ENCODE results near the gene PLXDC2.
"Not testable (repeated sequence)": the region's sequence is repeated elsewhere in the genome, so short reads cannot be mapped to it uniquely, and the experiment has no call there.

PLXDC2 gene

GRCh38 chr10:19986591-19986990, 170.4 kb downstream of the PLXDC2 start:
- no peak for DNase-seq

DNA sequence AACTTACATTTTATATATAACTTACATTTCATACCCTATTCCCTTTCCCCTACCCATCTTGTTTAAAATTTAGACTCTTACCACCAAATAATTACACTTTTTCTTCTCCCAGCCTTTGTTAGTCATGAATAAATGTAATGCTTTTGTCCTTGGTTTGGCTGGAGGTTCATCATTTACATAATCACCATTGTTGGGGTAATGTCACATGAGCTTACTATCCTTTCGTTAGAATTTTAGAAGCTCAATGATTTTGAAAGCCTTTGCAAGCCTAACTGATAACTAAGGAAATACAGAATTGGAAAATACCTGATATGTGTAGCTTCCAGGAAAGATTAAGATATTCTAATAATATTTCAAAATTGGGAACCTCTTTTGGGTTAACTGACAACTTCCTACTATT, 171.7 kb downstream of the PLXDC2 start:
- DNase-seq = no peak

- DNase-seq = no peak
Measured at GRCh38 chr10:19993714-19994315, 177.6 kb downstream of the PLXDC2 start.

DNA sequence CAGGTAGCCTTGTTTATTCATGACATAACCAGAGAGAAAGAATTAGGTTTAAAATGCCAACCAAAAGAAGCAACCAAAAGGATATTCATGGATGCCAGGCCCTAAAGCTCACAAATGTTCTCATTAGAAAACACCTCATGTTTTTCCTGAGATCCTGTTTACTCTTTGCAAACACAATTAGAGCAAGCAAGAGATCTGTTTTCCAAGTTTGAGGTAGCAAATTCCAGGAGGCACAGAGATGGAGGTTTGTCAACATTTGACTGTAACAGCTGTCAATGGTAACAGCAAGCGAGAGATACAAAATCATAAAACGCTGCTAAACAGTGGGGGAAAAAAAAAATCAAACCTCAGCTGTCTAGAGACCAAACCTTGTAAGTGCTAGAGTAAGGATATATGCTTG, 182.2 kb downstream of the PLXDC2 start:
- DNase-seq = no peak

DNA sequence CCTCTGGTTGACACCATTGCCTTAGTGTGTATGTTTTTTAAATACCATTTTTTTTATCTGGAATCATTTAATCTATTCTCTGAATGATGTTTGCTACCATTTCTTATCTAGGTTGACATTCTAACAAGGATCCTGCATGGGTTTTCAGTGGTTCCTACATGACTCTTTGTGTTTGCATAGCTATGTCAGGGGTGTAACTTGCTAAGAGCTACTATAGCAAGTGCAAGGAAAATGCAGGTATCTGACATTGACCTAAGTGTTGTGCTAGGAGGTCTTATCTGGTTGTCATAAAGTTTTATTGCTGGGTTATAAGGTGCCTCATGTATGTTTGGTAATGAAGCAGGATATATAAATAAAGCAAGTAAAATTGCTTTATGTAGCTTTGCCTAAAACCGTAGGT, 183.2 kb downstream of the PLXDC2 start:
- DNase-seq = no peak

- not testable (repeated sequence) for DNase-seq
Measured at GRCh38 chr10:20002026-20002425, 185.8 kb downstream of the PLXDC2 start.

DNA sequence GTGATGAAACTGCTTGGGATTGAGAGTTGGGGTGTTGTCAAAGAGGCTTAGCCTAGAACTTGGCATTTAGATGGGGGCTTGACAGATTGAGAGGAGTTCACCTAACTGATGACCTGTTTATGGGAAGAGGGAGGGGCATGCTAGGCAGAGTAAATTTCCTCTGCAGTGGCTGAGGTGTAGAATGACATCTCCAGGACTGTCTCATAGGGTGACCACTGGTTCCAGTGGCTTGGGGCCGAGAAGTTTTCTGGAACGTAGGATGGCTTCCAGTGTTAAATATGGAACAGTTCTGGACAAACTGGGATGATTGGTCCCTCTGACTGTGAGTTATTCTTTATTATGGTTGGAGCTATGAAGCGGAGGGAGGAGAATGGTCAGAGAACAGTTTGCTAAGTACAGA, 186.4 kb downstream of the PLXDC2 start:
- DNase-seq = no peak

- no peak for DNase-seq
Measured at GRCh38 chr10:20004087-20004523, 187.9 kb downstream of the PLXDC2 start.

DNA sequence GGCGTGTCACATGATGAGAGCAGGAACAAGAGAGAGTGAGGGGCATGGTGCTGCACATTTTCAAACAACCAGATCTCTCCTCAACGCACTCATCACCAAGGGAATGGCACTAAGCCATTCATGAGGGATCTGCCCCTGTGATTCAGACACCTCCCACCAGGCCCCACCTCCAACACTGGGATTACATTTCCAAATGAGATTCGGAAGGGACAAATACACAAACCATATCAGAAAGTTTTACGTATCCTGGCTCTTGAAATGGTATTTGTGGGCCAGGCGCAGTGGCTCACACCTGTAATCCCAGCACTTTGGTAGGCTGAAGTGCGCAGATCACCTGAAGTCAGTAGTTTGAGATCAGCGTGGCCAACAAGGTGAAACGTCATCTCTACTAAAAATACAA, 189.4 kb downstream of the PLXDC2 start:
- DNase-seq = no peak

DNA sequence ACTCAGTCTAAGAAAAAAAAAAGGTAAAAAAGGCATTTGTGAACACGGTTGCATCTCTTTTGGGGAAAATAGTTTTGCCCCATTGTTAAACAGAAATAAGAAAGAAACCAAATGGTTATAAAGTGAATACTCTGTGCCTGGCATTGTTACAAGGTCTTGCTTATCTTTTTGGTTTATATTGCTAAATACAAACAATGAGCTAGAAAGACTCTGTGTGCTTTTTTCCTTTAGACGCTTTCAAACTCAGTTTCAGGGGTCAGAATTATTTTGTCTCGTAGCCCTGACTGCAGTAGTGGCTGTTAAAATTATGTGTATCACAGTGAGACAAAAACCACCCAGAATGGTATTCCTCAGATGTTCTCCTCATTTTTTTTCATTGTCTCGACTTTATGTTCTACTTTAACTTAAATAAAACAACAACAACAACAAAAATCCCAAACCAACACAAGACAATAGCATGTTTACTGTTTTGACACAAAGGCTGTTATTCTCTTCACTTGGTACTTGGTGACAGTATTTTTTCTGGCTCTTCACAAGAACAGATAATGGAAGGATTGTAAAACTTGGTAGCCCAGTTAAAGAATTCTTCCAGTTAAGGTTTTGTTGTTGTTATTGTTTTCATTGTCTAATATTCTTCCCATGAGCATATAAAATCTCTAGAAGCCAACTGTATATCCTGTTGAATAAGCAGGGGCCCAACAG, 190.1 kb downstream of the PLXDC2 start:
- no peak for DNase-seq

- no peak for DNase-seq
Measured at GRCh38 chr10:20007426-20007825, 191.2 kb downstream of the PLXDC2 start.

- no peak for DNase-seq
Measured at GRCh38 chr10:20013991-20014750, 197.9 kb downstream of the PLXDC2 start.

DNA sequence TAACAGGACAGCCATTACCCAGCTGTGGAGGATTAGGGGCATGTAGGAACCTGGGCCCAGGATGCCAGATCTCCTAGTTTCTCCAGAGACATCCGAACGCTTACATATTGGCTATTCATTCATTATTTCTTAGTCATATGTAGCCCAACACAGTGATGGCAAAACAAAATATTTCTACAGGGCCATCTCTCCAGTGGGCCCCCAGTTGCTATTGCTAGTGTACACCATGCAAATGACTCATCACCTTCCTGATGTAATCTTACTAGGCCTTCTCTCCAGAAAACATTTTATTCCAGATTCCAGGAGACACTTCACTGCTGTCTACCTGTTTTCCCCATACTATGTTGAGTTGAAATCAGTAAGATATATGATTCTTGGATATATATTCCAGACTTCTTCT, 201.7 kb downstream of the PLXDC2 start:
- no peak for DNase-seq

GRCh38 chr10:20020677-20021076, 204.4 kb downstream of the PLXDC2 start:
- no peak for DNase-seq

DNA sequence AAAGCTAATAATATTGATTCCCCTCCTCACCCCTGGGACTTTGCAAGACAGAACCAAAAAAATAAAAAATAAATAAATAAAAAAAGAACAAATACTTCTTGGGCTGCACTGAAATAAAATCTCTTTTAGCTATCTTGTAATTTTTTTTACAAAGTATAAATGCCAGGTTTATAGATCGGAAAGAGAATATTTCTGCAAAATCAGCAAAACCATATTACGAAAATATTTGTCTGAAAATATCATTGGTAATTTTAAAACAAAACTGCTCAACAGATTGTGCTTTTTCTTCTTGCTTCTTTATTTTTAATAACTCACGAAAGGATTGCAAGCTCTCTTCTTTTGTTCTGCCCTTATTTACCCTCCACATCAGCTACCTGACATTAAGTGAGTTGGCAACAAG, 213.3 kb downstream of the PLXDC2 start:
- no peak for DNase-seq

DNA sequence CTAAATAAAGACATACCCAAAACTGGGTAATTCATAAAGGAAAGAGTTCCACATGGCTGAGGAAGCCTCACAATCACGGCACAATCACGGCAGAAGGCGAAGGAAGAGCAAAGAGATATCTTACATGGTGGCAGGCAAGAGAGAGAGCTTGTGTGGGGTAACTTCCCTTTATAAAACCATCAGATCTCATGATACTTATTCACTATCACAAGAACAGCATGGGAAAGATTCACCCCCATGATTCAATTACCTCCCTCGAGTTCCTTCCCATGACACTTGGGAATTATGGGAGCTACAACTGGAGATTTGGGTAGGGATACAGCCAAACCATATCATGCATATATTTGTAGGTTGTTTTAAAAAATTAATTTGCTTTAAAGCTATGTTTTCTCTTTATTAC, 217.2 kb downstream of the PLXDC2 start:
- DNase-seq = no peak

DNA sequence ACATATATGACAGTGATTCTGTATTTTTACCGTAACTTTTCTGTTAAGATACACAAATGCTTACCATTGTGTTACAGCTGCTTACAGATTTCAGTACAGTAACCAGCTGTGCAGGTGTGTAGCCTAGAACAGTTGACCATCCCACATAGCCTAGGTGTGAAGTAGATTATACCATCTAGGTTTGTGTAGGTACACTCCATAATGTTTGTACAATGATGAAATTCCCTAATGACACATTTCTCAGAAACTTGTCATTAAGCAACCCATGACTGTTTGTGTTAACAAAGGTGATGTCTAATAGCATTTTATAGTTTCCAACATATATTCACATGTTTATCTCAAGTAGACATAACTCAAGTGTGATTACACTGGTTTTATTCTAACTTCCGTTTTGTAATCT, 218.5 kb downstream of the PLXDC2 start:
- DNase-seq = no peak

DNA sequence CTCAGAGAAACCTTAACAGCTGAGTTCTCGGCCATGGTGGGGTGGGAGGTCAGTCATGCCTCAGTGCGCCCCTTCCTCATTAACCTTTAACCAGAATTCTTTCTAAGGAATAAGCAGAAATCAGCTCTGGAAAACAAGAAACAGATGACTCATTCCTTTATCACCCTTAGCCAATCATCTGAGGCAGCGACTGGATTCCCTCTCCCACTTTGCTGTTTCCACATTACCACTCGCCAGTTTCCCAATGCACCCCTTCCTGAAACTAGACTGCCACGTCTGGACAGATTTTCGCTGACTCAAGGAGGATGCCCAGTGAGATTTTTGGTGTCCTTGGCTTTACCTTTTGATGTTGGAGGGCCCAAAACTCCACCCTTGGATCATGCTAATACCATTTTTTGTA, 223.8 kb downstream of the PLXDC2 start:
- no peak for DNase-seq

GRCh38 chr10:20041931-20042330, 225.7 kb downstream of the PLXDC2 start:
- no peak for DNase-seq

- DNase-seq = not testable (repeated sequence)
Measured at GRCh38 chr10:20045100-20045499, 228.9 kb downstream of the PLXDC2 start.

DNA sequence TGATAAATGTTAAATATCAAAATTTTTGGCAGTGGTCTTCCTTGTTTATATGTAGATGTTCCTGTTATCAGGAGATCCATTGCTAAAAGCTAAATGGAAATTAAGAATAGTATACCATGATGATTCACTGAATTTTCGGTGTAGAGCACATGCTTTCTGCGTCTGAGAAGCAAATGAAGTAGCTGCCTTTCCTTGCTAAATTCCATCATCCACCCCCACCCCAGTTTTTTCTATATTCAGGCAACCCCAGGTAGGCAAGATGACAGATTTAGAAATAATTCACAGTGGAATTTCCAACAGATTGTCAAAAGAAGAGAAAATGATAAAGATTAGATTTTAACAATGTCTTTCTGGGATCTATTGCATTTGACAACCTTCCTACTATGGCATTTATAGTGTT, 231.9 kb downstream of the PLXDC2 start:
- no peak for DNase-seq

DNA sequence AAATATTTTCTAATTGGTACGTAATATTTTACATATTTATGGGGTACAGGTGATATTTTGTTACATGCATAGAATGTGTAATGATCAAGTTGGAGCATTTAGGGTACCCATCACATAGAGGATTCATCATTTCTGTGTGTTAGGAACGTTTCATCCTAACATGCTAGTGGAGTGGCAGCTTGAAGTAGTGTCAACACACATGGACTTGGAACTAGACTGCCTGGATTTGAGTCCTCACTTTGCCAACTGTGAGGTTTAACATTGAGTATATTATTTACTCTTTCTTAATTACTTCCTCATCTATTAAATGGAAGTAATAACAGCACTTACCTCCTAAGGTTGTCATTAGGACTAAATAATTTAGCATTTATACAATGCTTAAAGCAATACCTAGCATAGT, 241.9 kb downstream of the PLXDC2 start:
- DNase-seq = no peak

DNA sequence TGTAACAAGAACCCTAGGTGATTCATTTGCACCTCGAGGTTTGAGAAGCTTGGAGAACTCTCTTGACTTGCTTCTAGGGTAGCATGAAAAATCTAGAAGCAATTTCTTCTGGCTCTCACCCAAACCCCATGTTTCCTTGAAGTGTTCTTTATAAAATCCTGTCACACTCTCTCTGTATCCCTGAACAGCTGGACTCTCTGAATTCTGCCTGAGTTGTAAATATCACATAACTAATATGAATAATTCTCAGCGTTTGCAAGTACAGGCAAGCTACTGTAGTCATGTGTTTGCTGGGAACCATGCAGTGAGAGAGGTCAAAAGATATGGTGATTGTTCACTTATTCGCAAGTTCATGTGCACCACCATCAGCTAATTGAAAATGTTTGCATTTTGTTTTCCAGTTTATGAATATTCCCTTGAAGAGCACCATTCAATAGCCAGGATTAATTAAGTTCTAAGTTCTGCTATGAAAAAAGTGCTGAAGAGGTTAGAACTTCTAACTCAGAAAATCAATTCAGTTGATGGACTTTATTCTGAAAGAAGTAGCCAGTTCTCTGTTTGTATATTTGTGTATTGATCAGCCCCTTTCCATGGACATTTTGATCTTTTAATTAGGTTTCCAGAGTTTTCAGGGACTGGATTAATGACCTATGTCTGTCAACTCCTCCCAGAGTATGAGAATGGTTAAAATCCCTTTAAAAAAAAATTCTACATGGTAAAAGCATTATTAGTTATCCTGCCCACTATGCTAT, 243.0 kb downstream of the PLXDC2 start:
- DNase-seq = no peak
